GM19468 (cell line): ENCODE results near the gene NMRK2.
"Not testable (repeated sequence)": the region's sequence is repeated elsewhere in the genome, so short reads cannot be mapped to it uniquely, and the experiment has no call there.

Source experiments
- ATAC-seq: cut with Tn5 transposase; IDR thresholded peaks from one replicate; pipeline ENCODE4 v1.9.1; 2021; ENCODE audit warnings: mild to moderate bottlenecking, moderate library complexity, moderate number of reproducible peaks; ENCODE audit not compliant: unreplicated experiment; ENCODE audit errors: extremely low read depth

NMRK2 gene

DNA sequence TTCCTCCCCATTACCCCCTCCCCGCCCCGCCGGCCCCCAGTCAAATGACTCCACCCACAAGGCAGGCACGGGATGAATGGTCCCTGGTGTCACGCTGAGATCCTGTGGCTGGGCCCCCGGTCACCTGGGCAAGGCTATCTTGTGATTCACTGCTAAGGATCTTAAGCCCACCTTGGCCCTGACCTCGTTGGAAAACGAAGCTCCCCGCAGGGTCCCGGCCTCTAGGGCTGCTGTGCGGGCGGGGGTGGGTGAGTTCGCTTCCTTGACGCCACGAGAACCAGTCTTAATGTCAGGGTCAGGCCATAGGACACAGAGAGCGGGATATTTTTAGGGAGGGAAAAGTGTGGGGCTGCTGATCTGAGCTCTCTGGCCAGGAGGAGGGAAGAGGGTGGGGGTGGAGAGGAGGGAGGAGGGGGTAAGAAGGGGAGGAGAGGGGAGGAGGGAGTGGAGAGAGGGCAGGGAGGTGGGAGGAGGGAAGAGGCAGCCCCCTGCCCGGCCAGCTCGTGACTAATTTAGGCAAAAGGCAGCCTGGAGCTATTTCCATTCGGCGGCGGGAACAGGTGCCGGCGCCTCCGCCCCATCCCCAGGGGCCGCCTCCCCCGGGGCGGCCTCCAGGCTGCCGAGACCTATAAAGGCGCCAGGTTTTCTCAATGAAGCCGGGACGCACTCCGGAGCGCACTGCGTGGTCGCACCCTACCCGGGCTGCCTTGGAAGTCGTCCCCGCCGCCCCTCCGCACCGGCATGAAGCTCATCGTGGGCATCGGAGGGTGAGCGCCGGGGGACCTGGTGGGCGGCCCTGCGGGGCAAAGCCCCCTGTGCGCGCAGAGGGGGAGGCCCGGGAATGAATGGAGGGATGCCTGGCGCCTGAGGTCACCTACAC, at the start of gene NMRK2:
Gene NMRK2, plus strand, starts transcription at position 139 of the 880 bp plus-strand sequence. Its CDS starts 603 bp downstream, at position 742.
- no peak for ATAC-seq

- no peak for ATAC-seq
Measured at GRCh38 chr19:3890591-3890990, 42.3 kb upstream of the NMRK2 start.

- ATAC-seq, result no peak
Measured at GRCh38 chr19:3893509-3894179, 39.2 kb upstream of the NMRK2 start.

GRCh38 chr19:3894959-3895358, 37.9 kb upstream of the NMRK2 start:
- ATAC-seq, result not testable (repeated sequence)

DNA sequence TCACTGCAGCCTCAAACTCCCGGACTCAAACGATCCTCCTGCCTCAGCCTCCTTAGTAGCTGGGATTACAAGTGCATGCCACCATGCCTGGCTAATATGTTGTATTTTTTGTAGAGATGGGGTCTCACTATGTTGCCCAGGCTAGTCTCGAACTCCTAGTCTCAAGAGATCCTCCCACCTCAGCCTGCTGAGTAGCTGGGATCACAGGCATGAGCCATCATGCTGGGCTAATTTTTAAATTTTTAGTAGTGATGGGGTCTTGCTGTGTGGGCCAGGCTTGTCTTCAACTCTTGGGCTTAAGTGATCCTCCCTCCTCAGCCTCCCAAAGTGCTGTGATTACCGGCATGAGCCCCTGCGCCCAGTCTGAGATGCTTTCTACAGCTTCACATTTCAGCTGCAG, 37.1 kb upstream of the NMRK2 start:
- ATAC-seq, result no peak

GRCh38 chr19:3897936-3898335, 34.9 kb upstream of the NMRK2 start:
- no peak for ATAC-seq

GRCh38 chr19:3898426-3898825, 34.4 kb upstream of the NMRK2 start:
- ATAC-seq, result no peak

DNA sequence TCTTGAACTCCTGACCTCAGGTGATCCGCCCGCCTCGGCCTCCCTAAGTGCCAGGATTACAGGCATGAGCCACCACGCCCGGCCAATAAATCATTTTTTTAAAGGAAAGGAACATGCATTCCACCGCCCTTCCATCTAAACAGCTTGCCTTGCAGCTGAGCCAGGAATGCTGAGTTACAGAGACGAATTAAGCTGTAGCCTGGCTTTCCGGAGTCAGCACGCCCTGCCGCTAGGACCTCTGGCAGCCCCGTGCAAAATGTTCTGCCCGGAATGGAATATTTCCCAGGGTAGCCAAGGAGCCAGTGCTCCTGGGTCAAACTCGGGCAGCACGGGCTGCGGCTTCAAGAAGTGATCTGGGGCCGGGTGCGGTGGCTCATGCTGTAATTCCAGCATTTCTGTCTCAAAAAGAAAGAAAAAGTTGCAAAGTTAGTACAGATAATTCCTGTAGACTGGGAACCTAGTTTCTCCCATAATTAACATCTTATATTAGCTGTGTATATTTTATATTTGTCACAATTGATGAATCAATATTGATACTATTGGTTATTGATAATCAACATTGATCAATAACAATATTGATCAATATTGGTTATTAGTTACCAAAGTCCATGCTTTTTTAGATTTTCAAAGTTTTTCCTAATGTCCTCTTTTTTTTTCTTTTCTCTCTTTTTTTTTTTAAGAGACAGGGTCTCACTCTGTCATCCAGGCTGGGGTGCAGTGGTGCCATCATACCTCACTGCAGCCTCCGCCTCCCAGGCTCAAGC, 33.2 kb upstream of the NMRK2 start:
- no peak for ATAC-seq

- no peak for ATAC-seq
Measured at GRCh38 chr19:3902317-3902973, 30.4 kb upstream of the NMRK2 start.

DNA sequence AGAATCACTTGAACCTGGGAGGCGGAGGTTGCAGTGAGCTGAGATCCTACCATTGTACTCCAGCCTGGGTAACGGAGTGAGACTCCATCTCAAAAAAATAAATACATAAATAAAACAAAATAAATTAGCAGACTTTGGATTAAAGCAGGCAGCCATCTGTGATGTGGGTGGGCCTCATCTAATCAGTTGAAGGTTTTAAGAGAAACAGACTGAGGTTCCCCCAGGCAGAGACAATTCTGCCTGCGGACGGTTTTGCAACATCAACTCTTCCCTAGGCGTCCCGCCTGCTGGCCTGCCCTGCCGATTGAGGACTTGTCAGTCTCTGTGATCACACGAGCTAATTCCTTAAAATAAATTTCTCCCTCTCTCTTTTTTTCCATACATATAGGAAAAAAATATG, 28.6 kb upstream of the NMRK2 start:
- no peak for ATAC-seq

GRCh38 chr19:3907626-3908265, 25.1 kb upstream of the NMRK2 start:
- ATAC-seq, result no peak

DNA sequence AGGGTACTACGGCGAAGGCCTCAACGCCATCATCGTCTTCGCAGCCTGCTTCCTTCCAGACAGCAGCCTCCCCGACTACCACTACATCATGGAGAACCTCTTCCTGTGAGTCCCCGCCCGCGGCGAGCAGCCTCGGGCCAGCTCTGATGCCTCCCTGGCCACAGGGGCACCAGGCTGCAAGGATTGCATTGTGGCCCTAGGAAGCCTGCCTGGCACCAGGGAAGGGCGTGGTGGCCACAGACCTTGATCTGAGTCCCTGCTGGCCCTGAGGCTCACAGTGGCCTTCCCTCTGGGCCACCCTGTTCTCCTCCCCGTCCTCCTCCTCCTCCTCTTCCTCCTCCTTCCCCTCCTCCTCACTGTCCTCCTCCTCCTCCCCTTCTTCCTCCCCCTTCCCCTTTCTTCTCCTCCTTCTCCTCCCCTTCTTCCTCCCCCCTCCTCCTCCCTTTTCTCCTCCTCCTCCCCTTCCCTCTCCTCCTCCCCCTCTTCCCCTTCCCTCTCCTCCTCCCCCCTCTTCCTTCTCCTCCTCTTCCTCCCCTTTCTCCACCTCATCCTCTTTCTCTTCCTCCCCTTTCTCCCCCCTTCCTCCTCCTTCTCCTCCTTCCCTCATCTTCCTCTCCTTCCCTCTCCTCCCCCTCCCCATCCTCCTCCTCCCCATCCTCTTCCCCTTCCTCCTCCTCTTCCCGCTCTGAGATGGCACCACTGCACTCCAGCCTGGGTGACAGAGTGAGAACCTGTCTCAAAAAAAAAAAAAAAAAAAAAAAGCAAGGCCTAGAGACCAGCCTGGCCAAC, 24.4 kb upstream of the NMRK2 start:
- ATAC-seq, result no peak

DNA sequence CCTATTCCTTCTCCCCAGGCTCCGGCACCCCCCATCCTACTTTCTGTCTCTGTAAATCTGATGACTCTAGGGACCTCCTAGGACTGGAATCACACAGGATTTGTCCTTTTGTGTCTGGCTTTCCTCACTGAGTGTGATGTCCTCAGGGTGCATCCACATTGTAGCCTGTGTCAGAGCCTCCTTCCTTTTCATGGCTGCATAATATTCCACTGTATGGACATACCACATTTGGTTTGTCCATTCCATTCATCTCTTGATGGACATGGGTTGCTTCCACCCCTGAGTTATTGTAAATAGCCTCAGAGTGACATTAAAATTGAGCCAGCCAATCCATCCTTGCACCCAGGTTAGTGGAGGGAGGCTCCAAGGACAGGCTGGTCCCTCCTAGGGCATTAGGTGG, 22.8 kb upstream of the NMRK2 start:
- ATAC-seq, result no peak

- no peak for ATAC-seq
Measured at GRCh38 chr19:3914199-3914598, 18.7 kb upstream of the NMRK2 start.

- no peak for ATAC-seq
Measured at GRCh38 chr19:3916033-3916432, 16.8 kb upstream of the NMRK2 start.

DNA sequence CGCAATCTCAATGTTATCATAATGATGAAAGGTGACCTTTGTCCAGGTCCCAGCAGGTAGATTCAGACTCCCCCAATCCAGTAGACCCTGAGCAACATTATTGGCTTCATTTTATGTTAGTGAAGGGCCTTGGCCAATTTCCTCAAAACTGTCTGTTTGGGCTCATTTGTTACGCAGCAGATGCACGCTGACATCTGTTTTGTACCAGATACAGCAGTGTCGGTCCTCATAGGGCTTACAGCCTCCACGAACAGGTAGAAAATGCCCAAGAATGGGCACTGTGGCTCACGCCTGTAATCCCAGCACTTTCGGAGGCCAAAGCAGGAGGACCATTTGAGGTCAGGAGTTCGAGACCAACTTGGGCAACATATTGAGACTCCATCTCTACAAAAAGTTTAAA, 13.1 kb upstream of the NMRK2 start:
- ATAC-seq, result no peak

DNA sequence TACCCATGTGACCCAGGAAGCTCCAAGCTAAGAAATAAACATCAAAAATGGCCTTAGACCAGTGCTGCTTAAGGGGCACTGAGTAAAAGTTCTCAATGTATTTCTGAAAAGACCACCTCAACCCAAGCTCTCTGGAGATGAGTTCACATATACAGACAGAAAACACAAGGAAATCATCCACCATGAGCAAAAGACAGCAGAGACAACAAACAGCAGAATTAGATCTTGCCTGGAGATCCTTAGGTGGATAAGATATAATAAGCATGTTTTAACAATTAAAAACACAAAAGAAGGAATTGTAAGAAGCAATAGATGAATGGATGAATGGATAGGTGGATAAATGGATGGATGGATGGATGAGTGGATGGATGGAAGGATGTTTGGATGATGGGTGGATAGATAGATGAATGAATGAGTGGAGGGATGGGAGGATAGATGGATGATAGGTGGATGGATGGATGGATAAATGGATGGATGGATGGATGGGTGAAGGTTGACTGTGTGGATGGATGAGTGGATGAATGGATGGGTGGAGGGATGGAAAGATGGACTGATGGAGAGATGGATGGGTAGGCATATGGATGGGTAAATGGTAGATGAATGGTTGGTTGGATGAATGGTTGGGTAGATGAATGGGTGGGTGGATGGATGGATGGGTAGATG, 9.6 kb upstream of the NMRK2 start:
- no peak for ATAC-seq

- no peak for ATAC-seq
Measured at GRCh38 chr19:3923912-3924311, 9.0 kb upstream of the NMRK2 start.

DNA sequence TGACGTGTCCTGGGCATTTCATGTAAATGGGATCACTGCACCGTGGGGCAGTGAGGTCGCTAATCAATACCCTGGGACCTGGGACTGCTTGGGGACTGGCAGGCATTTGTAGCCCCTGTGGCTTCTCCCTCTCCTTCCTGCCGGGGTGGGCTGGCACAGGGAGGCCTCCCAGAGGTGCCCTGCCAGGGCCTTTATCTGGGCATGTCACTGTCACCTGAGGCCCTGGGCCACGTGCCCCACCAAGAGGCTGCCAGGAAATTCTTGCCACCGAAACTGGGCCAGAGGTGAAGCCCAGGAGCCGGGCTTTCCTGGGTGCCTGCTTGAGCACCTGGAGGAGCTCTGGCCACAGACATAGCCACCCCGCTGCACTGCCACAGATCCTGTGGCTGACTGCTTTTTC, 1.8 kb upstream of the NMRK2 start:
- ATAC-seq, result no peak
